Activated CD8-positive, alpha-beta memory T cell treated with anti-CD3 and anti-CD28 coated beads for 1 hour (primary cell): Measurements from ENCODE around the gene MICU1.
"Not testable (repeated sequence)": the region's sequence is repeated elsewhere in the genome, so short reads cannot be mapped to it uniquely, and the experiment has no call there.

Source experiments
- DNase-seq, 2 donors: peaks; one replicate each; pipeline ENCODE4 v3.0.0-alpha.2; 2020; ENCODE audit warnings: low read depth in 1 of 2; ENCODE audit errors: extremely low read depth in 1 of 2

MICU1 gene

DNA sequence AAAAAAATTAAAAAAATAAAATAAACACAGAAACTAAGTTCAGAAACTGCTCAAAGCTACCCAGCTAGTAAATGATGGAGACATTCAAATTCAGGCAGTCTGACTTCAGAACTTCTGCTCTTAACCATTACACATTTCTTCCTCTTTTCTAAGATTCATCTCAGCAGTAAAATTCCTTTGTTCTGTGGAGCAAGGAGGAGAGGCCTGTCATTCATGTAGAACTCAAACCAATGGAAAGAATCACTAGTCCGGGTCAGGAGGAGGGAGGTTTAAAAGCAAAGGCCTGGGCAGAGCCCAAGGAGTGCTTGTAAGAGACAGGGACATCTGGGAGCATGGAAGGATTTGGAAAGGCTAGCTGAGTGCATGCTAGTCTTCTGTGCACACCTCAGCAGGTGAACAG lies 233.3 kb downstream of the MICU1 start:
- no peak for DNase-seq

DNA sequence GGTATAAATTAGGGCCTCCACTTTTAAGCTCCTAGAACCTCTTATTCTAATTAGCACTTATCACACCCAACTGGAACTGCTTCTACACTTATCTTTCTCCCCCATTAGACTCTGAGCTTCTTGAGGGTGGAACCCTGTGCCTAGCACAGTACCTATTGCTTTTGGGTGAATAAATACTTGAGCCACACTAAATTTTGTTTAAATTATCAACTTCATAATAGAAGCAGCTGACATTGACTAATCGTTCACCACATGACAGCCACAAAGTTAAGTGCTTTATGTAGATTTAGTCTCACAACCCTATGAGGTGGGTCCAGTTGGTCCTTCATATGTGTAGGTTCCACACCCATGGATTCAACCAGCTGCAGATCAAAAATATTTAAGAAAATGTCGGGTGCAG lies 235.1 kb downstream of the MICU1 start:
- no peak for DNase-seq

- no peak for DNase-seq
Measured at GRCh38 chr10:72389716-72390115, 236.2 kb downstream of the MICU1 start.

DNA sequence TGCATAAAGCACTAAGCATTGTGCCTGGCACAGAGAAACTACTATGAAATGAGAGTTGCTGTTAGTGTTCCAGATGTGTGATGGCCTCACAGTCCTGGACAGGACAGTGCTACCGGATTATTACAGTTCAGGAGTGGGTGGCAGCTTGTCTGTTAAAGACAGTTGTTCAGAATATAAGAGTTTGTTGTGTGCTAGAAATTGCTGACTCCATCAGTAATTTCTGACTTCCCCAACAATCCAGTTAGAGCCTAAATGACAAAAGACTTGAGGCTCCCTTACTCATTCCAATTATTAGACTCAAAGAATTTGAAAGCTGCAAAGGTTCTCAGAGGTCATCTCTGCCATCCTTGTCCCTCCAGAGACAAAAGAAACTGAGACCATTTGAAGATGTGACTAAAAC lies 236.9 kb downstream of the MICU1 start:
- DNase-seq = no peak

GRCh38 chr10:72388062-72388461 lies 237.8 kb downstream of the MICU1 start:
- no peak for DNase-seq

DNA sequence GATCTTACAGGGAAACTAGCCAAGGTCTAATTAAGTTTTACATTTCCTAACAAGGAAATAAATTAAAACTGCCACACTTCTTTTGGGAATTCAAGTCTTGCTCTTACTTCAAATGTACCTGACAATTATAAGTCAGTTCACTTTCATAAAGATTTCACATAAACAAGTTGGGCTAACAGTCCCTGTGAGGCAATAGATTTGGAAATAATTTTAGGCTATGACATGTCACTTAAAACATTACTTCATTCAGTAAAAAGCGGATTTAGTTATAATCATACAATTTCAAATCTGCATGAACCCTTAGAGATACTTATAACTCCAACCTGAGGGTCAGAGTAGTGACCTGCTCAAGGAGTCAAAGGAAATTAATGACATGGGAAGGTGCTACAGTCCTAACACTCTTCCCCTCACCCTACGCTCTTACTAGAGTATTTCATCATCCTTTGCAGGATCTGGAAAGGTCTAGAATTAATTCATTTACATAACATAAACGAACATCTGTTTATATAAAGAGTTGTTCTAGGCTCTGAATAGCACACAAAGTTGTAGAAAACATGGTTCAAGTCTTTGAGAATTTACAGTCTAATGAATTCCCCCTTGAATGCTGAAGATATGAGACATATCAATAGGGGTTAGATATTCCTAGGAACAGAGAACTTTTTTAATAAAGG lies 238.8 kb downstream of the MICU1 start:
- DNase-seq = no peak

GRCh38 chr10:72385724-72386123 lies 240.2 kb downstream of the MICU1 start:
- no peak for DNase-seq

- not testable (repeated sequence) for DNase-seq
Measured at GRCh38 chr10:72384982-72385381, 240.9 kb downstream of the MICU1 start.

GRCh38 chr10:72379776-72380175 lies 246.1 kb downstream of the MICU1 start:
- DNase-seq = no peak

- DNase-seq = no peak
Measured at GRCh38 chr10:72379062-72379461, 246.8 kb downstream of the MICU1 start.

DNA sequence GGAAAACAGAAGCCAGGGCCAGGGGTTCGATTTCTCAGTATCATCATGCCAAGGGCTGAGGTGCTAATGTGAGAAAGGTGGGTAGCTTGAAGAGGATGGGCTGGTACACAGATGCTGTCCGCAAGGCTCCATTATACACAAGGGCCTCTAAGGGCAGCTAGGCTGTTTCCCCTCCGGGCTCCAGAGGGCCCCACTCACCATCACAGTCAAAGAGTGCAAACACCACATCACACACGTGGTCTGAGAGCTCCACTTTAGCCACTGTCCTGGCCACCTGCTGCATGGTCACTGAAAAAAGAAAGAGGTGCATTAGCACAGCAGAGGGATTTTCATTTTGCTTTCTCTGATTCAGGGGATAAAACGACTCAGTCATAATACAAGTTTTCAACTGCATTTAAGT lies 250.3 kb downstream of the MICU1 start:
- no peak for DNase-seq

GRCh38 chr10:72375173-72375572 lies 250.7 kb downstream of the MICU1 start:
- no peak for DNase-seq

GRCh38 chr10:72370201-72370722 lies 255.6 kb downstream of the MICU1 start:
- DNase-seq = no peak

DNA sequence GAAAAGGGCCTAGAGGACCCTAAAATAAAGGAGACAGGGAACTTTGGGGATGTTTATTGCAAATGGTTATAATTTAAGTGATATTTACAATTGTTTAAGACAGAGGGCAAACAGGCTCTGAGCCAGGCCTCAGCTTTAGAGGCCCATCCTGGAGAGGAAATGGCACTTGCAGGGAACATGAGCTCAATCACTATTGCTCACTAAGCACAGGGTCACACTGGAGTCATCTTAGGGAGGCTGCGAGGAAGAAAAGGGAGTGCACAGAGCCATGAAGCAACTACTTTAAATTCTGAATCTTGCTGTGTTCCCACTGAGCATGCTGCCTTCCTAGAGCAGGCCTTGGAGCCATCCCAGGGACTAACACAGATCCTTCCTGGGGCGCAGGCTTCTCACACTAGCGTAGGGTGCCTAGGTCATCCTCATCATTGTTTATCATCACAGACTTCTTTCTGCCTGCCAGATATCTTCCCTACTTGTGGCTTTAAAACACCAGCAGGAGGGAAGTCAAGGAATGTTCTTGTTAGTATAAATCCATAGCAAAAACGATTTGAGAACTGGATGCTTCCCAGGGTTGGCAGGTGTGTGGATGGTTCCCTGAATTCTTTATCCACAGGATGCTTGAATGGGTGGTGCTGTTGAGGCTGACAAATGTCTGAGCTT lies 258.4 kb downstream of the MICU1 start:
- no peak for DNase-seq

DNA sequence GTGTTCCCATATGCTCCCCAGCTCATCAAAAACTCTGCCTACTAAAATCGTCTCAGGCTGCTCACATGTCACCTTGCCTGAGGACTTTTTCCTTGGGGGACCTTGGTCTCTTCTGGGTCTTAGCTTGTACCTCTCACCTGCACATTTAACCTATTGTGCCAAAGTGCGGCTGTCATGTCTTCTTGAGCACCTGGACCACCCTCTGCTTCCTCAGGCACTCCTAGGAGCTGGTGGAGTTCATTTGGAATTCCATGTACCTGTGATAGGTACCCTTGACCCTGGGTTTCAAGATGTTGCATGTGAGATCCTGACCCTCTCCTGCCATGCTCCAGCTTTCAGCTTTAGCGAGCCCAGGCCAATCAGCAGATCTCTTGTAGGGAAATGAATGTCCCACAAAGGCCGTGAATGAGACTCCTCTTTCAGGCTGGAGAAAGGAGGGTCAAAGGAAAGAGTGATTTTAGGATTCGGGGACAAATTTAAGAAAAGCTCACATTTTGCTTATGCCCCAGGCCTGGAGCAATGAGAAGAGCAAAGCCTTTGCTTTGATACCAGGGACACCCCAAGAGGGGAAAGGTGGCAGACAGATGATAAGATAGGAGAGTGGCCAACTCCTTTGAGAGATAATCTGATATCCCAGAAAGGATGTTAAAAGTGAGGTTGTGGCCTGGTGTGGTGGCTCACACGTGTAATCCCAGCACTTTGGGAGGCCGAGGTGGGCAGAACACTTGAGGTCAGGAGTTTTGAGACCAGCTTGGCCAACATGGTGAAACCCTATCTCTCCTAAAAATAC lies 260.6 kb downstream of the MICU1 start:
- DNase-seq = no peak

GRCh38 chr10:72364239-72364777 lies 261.6 kb downstream of the MICU1 start:
- peak; percentile 65 to 71 for DNase-seq

DNA sequence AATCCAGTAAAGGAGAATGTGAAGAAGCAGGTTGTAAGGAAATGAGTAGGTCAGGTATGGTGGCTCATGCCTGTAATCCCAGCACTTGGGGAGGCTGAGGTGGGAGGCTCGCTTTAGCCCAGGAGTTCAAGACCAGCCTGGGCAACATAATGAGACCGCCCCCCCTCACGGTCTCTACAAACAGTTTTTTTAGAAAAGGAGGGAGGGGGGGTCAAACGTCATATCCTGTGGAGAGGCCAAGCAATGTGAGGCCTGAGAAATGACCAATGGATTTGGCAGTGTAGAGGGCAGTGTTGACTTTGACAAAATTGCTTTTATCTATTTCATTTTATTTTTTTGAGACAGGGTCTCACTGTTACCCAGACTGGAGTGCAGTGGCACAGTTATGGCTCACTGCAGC lies 268.9 kb downstream of the MICU1 start:
- no peak for DNase-seq

DNA sequence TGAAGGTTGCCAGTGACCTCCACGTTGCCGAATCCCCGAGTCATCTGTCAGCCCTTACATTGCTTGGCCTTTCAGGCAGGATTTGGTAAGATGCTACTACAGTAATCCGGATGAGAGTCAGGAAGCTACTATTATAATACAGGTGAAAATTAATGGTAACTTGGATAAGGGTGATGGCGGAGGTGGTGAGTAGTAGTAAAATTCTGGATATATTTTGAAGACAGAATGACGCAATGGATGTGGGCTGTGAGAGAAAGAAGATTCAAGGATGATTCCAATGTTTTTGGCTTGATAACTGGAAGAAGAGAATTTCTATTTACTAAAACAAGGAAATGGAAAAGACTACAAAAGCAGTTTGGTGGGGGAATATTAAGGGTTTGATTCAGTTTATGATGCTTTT lies 269.8 kb downstream of the MICU1 start:
- no peak for DNase-seq

DNA sequence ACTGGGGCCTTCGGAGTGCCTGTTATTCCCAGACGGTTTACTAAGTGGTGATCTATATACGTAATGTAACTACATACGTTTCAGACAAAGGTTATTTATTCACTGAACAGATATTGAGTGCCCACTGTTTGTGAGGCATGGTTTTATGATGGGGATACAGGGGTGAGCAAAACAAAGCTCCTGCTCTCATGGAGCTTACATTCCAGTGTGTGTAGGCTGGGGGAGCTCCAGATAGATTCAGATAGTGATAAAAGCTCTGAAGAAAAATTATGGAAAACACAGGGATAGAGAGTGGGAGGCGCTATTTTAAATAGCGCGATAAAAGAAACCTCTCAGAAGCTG lies 270.7 kb downstream of the MICU1 start:
- no peak for DNase-seq

- DNase-seq = peak; percentile 56 to 75
Measured at GRCh38 chr10:72354356-72355213, 271.3 kb downstream of the MICU1 start, which contains the start of gene DNAJB12. Gene DNAJB12, minus strand, starts transcription at chr10:72354919. Its CDS starts 22 bp downstream, at chr10:72354897.

DNA sequence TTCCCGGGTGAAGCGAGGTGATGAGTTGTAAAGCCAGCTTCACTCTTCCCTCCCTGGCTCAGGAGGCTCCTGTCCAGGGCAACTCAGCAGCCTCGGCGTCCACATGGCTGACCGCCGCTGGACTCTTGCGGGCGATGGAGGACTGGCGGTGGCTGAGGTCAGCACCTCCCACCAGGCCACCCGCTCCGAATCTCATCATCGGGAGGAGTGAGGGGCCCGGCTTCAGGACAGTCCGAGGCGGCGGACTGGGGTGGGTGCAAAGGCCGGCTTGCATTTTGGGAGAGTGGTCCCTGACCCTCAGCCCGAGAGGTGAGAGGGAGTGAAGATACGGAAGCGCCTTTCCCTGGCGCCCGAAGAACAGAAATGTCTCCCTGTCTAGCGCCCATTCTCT lies 271.9 kb downstream of the MICU1 start:
- no peak for DNase-seq
